Upper lobe of left lung (tissue), 4 donors: Measurements from ENCODE around the gene RER1.

ENCODE experiments used
- CTCF ChIP-seq, 6 experiments: fragments of 450-650 bp in 4 of 6; fragments of 200-600 bp in 2 of 6; sonication (generic) in 2 of 6; IDR thresholded peaks; one replicate each; pipeline ENCODE4 v1.5.1; 2016 to 2019; ENCODE audit warnings: antibody characterized with exemption in 6 of 6
- POLR2A ChIP-seq, 4 donors: fragments of 450-650 bp; IDR thresholded peaks; one replicate each; pipeline ENCODE4 v1.5.1; 2016 to 2017; ENCODE audit warnings: antibody characterized with exemption in 4 of 4, mild to moderate bottlenecking in 2 of 4
- POLR2AphosphoS5 ChIP-seq, 2 donors: sonication (generic); formaldehyde crosslinking; IDR thresholded peaks; one replicate each; pipeline ENCODE4 v1.5.1; 2017; ENCODE audit warnings: antibody characterized with exemption in 2 of 2

GRCh38 chr1:2356911-2357845 lies 34.5 kb upstream of the RER1 start:
- TF ChIP-seq CTCF (IDR thresholded peaks at IDR 0.05), result no peak
- TF ChIP-seq POLR2A (IDR thresholded peaks at IDR 0.05), result no peak
- no peak for TF ChIP-seq POLR2AphosphoS5 (IDR thresholded peaks at IDR 0.05)
